Suppressor macrophage treated with lipopolysaccharide for 1 hour (primary cell): Measurements from ENCODE around the gene SMLR1.

Experiments used
- DNase-seq, 3 donors: peaks; one replicate each; pipeline ENCODE4 v3.0.0-alpha.2; 2020 to 2022

The SMLR1 gene

DNA sequence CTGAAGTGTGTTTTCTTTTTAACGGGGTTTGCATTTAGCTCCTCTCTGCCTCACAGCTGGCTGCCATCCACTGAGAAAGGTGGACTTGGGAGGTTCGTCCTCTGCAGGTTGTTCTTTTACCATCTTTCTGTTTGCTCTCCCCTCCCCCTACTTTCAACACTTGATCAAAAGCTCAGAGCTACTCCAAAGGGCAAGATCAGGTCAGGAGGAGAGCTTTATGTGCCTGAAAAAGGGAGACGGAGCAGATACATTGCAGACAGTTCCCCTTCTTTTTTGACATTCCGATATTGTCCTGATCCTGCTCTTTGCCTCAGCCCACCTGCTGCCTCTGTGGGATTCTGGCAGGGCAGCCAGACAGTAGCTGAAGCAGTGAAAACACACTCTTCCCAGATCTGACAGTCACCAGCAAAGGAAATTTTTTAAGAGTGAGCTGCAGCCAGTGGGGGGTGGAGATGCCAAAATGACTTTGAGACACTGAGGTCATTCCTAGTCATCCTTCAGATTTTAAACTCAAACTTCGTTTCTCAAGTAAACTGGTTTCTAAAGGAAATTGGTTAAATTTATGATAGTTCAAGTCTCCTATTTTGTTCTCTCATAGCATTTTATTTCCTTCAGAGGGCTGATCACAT is 26.5 kb downstream of the SMLR1 start:
- no peak for DNase-seq

DNA sequence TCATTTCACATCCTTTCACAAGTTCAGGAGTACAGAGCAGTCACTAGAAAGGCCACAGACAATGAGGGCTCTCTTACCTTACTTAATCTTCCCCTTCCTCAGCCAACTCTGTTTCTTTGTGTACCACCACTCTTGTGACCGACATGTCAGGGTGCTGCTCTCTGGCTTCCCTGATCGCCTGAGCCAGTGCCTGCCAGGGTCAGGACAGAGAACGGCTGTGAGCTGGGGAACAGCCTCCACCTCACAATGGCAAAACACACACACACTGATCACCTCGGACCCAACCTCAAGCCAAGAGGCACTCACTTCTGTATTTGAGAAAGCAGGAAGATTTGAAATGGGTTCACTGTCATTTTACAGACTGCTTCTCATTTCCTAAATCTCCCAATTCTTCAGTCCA is 30.8 kb downstream of the SMLR1 start:
- DNase-seq: no peak

GRCh38 chr6:130858498-130859160 is 31.4 kb downstream of the SMLR1 start:
- no peak for DNase-seq

DNA sequence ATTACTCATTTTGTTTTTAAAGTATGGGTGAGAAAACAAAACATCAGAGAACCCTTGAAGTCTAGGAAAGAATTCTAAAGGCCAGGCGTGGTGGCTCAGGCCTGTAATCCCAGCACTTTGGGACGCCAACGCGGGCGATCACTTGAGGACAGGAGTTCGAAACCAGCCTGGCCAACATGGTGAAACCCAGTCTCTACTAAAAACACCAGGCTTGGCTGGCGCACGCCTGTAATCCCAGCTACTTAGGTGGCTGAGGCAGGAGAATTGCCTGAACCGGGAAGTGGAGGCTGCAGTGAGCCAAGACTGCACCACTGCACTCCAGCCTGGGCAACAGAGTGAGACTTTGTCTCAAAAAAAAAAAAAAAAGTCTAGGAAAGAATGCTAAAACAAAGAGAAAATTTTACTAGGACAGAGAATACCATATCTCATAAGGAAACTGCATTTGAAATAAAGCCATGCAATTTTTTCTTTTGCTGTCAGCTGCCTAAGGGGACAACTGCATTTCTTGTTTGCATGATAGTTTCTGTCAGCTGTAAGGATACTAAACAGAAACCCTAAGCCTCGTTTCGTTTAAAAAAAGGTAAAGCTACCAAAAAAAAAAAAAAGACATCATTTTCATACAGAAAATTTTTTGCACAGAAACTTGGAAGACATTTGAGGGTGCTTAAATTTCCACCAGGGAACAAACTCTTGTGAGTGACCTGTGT is 32.1 kb downstream of the SMLR1 start:
- no peak for DNase-seq

- DNase-seq: no peak
Observed at GRCh38 chr6:130862370-130862769, 35.2 kb downstream of the SMLR1 start.

GRCh38 chr6:130863415-130864230 is 36.4 kb downstream of the SMLR1 start:
- DNase-seq: no peak

DNA sequence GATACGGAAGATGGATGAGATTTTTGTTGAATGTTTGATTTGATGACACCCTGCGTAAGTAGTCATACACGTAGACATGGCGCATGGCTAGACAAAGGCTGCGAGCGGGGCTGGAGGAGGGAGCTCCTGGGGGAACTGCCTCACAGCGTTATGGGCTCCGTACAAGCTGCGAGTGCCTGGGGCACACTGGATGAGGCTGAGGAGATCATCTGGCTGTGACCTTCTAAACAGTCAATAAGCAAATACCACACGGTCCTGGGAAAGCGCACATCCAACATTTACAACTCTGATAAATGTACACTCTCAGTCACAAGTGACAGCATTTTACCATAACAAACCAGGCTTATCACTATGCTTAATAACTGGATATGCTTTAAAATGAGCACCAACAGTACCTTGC is 37.1 kb downstream of the SMLR1 start:
- DNase-seq: no peak

DNA sequence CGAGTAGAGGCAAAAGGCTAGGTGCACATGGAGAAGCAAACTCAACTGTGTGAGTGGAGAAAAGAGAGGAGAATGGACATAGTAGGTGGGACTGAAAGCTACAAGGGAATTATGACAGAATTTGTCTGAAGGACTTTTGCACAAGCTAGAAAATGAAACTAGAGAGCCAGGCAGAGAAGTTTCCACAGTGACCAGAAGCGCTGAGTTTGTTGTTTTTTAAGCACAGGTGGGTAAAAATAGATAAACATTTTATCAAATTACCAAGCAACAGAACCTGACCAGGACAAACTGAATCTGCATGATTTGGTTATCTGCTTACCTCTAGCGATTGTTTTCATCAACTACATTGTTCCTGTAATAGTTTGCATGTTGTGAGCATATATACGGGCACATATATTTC is 38.6 kb downstream of the SMLR1 start:
- no peak for DNase-seq

- DNase-seq: no peak
Observed at GRCh38 chr6:130869681-130870080, 42.5 kb downstream of the SMLR1 start.

DNA sequence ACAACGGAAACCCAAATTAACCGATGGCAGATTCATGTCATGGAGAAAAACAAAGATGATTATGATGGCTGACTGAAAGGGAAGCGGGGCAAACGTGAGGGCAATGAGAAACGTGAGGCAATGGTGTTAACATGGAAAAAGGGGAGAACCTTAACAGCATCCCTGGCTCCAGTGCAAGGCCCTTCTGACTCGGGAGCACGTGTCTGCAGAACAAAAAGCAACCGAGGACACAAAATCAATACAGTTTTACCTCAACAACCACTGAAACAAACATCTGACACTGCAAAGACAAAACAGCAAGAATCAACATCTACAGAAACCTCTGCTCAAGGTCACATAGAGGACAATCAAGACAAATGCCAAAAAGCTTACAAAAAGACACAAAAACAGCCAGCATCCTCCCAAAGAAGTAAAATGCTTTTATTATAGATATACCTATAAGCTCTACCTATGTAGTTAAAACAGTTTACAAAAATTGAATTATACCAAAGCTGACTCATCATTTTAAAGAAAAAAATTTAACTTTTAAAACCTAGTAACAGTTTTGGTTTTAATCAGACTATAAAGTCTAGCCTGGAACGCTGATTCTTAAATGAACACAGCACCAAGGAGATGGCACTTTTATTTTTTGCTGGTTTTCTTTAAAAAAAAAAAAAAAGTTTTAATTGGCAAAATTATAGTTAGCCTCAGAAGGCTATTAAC is 43.1 kb downstream of the SMLR1 start:
- no peak for DNase-seq

DNA sequence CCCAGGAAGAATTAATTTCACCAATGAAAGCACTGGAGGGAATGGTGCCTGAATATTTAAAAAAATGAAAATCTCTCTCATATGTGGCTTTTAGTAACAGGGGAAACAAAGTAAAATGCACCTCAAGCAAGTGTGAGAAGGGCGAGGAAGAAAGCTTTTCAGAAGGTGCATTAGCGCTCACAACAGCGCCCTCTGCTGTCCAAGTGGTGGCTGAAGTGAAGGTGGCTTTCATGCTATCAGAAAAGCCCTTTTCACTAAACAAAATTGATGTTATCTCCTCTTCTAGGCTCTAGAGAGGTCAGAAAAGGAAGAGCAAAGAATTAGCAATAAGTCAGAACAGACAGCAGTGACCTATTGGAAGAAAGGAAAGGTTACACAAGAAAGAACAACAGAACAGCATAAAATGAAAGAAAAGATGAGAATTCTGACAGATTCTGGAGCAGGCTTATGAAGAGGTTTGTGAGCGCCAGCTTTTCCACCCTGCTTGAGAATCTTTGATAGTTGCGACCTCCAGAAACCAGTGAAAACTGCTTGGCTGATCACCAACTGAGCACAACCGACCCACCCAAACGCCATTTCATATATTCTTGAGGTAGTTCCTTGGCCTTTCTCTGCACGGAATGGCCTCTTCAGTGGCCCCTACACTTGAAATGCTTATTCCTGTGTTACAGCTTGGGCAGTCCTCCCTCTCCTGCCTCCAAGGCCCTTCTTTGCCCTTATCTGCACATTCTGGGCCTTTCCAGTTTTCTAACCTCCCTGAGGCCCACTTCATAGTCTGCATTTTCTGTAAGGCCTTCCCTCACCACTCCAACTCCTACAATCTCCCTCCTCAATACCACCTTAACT is 45.3 kb downstream of the SMLR1 start:
- DNase-seq: peak; percentile 56 to 79 (median 74)

GRCh38 chr6:130873746-130874145 is 46.5 kb downstream of the SMLR1 start:
- DNase-seq: peak; percentile 25 to 58 (median 27)

- no peak for DNase-seq
Observed at GRCh38 chr6:130879826-130880225, 52.6 kb downstream of the SMLR1 start.

- peak; percentile 62 to 73 (median 71) for DNase-seq
Observed at GRCh38 chr6:130882370-130882769, 55.2 kb downstream of the SMLR1 start.

DNA sequence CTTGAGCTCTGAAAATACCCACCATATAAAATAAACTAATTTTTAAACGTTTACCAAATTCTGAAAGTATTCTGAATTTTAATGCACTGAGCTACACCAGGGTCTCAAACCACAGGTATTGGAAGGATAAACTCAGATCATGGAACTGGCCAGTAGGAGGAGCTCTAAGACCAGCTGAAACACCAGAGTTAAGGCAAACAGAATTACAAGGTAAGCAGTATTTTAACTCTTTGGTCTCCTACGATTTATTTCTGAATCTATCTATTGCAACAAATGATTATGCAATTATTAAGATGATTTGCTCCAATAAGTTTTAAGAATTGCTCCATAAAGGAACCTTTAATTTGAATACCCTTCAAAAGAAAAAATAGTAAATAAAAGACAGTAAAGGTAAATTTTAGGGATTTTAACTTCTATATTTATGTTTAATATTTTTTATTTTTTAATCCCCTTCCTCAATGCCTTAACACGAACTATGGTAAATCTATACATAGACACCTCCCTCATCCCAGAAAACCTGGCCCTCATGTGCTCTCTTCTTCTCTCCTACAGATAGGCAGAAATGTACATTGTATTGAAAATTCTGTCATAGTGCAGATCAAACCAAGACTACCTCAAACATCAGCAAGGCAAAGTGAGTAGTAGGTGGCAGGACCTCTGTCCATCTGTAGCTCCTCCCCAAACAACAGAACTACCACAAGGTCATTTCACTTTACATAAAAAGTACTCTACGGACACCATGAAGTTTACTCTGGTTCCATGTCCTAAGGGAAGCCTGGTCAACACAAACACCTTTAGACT is 58.4 kb downstream of the SMLR1 start:
- DNase-seq: peak; percentile 84 to 88 (median 86)
